Measurements from ENCODE around the gene JMJD7. TPM values are rescaled to one million over a fixed set of nuclear protein-coding genes. Genes with fewer than 3 reads are reported as not detected.

The JMJD7 gene
- total RNA-seq, 3 donors from 2014 or later (not counting 1 experiment from before 2014, with no cell fraction given): 20.3 to 36.4 (median 28.7) TPM

DNA sequence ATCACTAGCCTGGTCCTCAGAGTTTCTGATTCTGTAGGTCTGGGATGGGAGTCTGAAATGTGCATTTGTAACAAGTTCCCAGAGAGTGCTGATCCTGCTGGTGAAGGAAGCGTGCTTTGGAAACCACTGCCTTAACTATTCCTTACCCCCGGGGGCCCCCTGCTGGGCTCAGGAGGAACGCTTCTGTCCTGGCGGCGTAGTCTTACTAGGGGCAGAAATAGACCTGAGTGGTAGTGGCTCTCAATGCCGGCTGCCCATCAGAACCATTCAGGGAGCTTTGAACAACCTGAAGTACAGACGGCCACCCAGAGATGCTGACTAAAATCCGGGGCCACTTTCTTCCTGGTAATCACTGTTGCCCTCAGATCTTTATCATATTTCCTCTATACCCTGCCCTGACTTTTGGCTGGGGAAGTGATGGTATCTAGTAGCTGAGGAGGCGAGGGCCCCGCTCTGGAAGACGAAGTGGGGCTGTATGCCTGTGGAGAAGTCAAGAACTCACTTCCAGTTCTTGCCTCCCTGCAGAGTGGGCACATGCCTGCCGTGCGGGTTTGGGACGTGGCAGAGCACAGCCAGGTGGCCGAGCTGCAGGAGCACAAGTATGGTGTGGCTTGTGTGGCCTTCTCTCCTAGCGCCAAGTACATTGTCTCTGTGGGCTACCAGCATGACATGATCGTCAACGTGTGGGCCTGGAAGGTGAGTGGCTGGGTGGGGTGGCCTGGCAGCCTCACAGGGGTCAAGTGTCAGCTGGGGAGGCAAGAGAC is 16.3 kb upstream of the JMJD7 start:
- TF ChIP-seq, protein P1, sequence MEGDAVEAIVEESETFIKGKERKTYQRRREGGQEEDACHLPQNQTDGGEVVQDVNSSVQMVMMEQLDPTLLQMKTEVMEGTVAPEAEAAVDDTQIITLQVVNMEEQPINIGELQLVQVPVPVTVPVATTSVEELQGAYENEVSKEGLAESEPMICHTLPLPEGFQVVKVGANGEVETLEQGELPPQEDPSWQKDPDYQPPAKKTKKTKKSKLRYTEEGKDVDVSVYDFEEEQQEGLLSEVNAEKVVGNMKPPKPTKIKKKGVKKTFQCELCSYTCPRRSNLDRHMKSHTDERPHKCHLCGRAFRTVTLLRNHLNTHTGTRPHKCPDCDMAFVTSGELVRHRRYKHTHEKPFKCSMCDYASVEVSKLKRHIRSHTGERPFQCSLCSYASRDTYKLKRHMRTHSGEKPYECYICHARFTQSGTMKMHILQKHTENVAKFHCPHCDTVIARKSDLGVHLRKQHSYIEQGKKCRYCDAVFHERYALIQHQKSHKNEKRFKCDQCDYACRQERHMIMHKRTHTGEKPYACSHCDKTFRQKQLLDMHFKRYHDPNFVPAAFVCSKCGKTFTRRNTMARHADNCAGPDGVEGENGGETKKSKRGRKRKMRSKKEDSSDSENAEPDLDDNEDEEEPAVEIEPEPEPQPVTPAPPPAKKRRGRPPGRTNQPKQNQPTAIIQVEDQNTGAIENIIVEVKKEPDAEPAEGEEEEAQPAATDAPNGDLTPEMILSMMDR (IDR thresholded peaks at IDR 0.05): peak; percentile 89
- Mint-ChIP-seq H3K9me3 (no peaks in the 10 kb centered on the region), H3K27ac (no peak overlapping the region), H3K36me3 (peaks cover 8% of the 10 kb centered on the region), H3K27me3 (ENCODE audit: low read depth in 2 of 2) (no peaks in the 10 kb centered on the region), H3K4me1 (peaks cover 7 to 9% of the 10 kb centered on the region in 2 donors), H3K4me3 (no peak overlapping the region)
- Histone ChIP-seq H3K9me3 (ENCODE audit: control insufficient read depth, insufficient read depth, low read length) (no peaks in the 10 kb centered on the region), H3K36me3 (ENCODE audit: control insufficient read depth, insufficient read depth, low read length) (peaks cover 16% of the 10 kb centered on the region), H3K4me1 (ENCODE audit: control insufficient read depth, insufficient read depth, low read length) (peaks cover 13% of the 10 kb centered on the region), H3K27me3 (ENCODE audit: control insufficient read depth, insufficient read depth, low read length) (no peaks in the 10 kb centered on the region), H3K27ac (ENCODE audit: low read length) (no peak overlapping the region), H3K4me3 (ENCODE audit: low read length) (no peak overlapping the region)
- DNase-seq (peak; percentile 75 to 86), ATAC-seq (peak; percentile 83 to 99 (median 98))
- 48% methylated on average over 17 of the region's 18 CpGs for WGBS (ENCODE audit: insufficient coverage)
- intact Hi-C loops (cut with micrococcal nuclease): loop anchor here (1.0 to 5.0 kb wide), 6 partner anchors 39 to 344 kb away; no protein-coding TSS in a partner anchor

DNA sequence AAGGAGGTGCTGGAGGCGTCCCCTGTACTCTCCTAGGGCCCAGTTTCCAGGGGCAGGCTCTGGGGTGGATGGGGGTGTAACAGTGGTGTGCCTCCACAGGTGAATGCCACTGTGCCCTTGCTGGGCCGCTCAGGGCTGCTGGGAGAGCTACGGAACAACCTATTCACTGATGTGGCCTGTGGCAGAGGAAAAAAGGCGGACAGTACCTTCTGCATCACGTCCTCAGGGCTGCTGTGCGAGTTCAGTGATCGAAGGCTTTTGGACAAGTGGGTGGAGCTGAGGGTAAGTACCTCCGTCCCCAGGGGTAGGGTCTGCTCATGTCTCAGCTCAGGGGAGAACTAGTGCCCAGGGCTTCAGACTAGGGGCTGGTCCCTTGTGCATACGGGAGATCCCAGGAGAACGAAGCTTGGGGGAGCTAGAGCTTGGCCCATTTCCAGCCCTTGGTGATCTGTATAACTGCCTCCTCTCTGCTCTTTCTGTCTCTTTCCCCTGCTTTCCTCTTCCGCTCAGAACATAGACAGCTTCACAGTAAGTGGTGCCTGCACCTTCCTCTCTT is 15.0 kb upstream of the JMJD7 start:
- ATAC-seq (no peak), DNase-seq (no peak)
- Mint-ChIP-seq H3K4me3 (no peak overlapping the region), H3K9me3 (no peaks in the 10 kb centered on the region), H3K4me1 (peaks cover 7 to 9% of the 10 kb centered on the region in 2 donors), H3K36me3 (peaks cover 8% of the 10 kb centered on the region), H3K27me3 (ENCODE audit: low read depth in 2 of 2) (no peaks in the 10 kb centered on the region), H3K27ac (no peak overlapping the region)
- WGBS (ENCODE audit: insufficient coverage): 97% methylated on average over 11 of the region's 11 CpGs
- intact Hi-C loops (cut with micrococcal nuclease): loop anchor here (5.0 kb wide), 1 partner anchor 346 kb away; no protein-coding TSS in a partner anchor
- H3K27ac ChIP-seq (ENCODE audit: low read length): no peak overlapping the region
- no peaks in the 10 kb centered on the region for H3K27me3 ChIP-seq (ENCODE audit: control insufficient read depth, insufficient read depth, low read length)
- peaks cover 13% of the 10 kb centered on the region for H3K4me1 ChIP-seq (ENCODE audit: control insufficient read depth, insufficient read depth, low read length)
- TF ChIP-seq, protein P1 (IDR thresholded peaks at IDR 0.05): no peak
- H3K36me3 ChIP-seq (ENCODE audit: control insufficient read depth, insufficient read depth, low read length): peaks cover 27% of the 10 kb centered on the region
- H3K4me3 ChIP-seq (ENCODE audit: low read length): no peak overlapping the region
- no peaks in the 10 kb centered on the region for H3K9me3 ChIP-seq (ENCODE audit: control insufficient read depth, insufficient read depth, low read length)

DNA sequence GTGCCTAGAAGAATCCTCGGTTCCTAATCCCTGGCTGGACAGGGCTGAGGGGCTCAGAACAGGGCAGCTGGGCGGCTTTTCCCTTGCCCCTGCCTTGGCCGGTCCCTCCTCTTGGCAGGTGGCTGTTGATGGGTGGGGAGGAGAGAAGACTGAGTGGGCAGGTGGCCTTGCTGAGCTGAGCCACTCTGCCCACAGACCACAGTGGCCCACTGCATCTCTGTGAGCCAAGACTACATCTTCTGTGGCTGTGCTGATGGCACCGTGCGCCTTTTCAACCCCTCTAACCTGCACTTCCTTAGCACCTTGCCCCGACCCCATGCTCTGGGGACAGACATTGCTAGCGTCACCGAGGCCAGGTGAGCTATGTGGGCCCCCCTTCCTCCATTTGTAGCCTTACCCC is 14.5 kb upstream of the JMJD7 start:
- no peak overlapping the region for H3K27ac Mint-ChIP-seq
- Histone ChIP-seq H3K27me3 (ENCODE audit: control insufficient read depth, insufficient read depth, low read length) (no peaks in the 10 kb centered on the region), H3K4me1 (ENCODE audit: control insufficient read depth, insufficient read depth, low read length) (peaks cover 13% of the 10 kb centered on the region), H3K36me3 (ENCODE audit: control insufficient read depth, insufficient read depth, low read length) (peaks cover 27% of the 10 kb centered on the region), H3K9me3 (ENCODE audit: control insufficient read depth, insufficient read depth, low read length) (no peaks in the 10 kb centered on the region), H3K4me3 (ENCODE audit: low read length) (no peak overlapping the region), H3K27ac (ENCODE audit: low read length) (no peak overlapping the region)
- intact Hi-C loops (cut with micrococcal nuclease): loop anchor here (5.0 kb wide), 1 partner anchor 346 kb away; no protein-coding TSS in a partner anchor
- H3K9me3 Mint-ChIP-seq: no peaks in the 10 kb centered on the region
- TF ChIP-seq, protein P1 (IDR thresholded peaks at IDR 0.05): no peak
- no peak for ATAC-seq
- peaks cover 8% of the 10 kb centered on the region for H3K36me3 Mint-ChIP-seq
- no peak for DNase-seq
- H3K4me3 Mint-ChIP-seq: no peak overlapping the region
- WGBS (ENCODE audit: insufficient coverage): 90% methylated on average over 8 of the region's 8 CpGs
- no peaks in the 10 kb centered on the region for H3K27me3 Mint-ChIP-seq (ENCODE audit: low read depth in 2 of 2)
- H3K4me1 Mint-ChIP-seq: peaks cover 7 to 9% of the 10 kb centered on the region in 2 donors

Measured in natural killer cell (primary cell).